HG03521 (cell line): Measurements from ENCODE around the gene CHST8.
"Not testable (repeated sequence)": the region's sequence is repeated elsewhere in the genome, so short reads cannot be mapped to it uniquely, and the experiment has no call there.

ENCODE experiments used
- ATAC-seq: cut with Tn5 transposase; IDR thresholded peaks from one replicate; pipeline ENCODE4 v1.9.1; 2021; ENCODE audit warnings: mild to moderate bottlenecking, moderate library complexity; ENCODE audit not compliant: unreplicated experiment

Gene CHST8, protein sequence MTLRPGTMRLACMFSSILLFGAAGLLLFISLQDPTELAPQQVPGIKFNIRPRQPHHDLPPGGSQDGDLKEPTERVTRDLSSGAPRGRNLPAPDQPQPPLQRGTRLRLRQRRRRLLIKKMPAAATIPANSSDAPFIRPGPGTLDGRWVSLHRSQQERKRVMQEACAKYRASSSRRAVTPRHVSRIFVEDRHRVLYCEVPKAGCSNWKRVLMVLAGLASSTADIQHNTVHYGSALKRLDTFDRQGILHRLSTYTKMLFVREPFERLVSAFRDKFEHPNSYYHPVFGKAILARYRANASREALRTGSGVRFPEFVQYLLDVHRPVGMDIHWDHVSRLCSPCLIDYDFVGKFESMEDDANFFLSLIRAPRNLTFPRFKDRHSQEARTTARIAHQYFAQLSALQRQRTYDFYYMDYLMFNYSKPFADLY

DNA sequence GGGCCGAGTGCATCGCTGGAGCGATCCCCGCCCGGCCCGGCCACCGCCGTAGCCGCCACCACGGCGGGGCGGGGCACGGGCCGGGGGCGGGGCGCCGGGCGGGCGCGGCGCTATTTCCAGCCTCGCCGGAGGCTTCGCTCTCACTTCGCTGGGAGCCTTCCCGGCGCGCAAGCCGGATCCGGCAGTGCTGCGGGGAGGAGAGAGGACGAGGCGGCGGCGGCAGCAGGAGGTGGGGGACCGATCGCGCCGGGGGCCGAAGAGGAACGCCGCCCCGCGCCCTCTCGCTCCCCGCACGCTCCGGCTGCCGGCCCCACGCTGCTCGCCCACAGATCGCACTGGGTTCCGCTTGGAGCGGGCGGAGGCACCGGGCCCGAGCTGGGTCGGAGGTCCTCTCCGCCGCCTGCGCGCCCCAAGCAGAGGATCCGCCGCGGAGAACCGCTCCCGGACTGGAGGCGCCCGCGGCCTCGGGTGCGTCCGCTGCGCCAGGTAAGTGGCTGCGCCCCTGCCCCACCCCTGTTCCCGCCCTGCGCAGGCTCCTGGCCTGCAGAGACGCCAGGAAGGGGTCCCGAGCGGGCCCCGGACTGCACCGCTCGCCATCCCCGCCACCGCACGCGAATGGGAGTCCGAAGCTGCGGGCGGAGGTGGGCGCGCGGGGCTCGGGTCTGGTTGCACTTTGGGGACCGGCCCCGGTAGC is at the start of gene CHST8:
CHST8 (plus strand) TSS at position 143 of the 694 bp plus-strand sequence. CDS start 67,309 bp downstream, outside the sequence.
- ATAC-seq: no peak

GRCh38 chr19:33572929-33573328 is 48.8 kb upstream of the CHST8 start:
- ATAC-seq: no peak

DNA sequence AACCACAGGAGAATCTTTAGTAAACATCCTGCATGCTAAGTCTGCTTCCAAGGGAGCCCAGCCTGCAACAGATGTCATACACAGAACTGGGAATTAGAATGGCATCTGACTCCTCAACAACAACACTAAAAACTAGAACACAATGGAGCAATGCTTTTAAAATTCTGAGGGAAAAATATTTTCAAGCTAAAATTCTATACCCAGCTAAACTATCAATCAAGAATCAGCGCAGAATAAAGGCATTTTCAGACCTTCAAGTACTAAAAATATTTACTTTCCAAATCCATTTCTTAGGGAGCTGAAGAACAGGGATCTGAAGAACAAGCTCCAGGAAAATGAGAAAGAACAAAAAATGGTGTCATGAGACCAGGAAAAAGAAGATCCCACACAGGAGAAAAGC is 46.9 kb upstream of the CHST8 start:
- no peak for ATAC-seq

DNA sequence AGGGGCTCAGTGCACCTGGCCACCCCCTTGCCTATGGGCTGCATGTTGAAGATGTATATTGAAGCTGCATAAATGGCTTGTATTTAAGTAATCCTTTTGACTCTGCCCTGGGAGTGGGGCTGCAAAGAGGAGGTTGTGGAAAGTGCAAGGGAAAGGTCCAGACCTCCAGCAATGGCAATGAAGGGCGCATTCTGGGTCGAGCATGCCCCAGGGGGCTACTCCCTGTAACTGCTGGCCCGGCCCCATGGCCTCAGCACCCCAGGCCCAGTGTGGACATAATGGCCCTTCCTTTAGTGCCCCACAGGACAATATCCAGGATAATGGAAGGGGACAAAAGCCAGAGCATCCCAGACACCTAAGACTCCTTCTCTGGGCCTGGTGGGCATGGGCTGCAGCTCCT is 43.1 kb upstream of the CHST8 start:
- ATAC-seq: no peak

DNA sequence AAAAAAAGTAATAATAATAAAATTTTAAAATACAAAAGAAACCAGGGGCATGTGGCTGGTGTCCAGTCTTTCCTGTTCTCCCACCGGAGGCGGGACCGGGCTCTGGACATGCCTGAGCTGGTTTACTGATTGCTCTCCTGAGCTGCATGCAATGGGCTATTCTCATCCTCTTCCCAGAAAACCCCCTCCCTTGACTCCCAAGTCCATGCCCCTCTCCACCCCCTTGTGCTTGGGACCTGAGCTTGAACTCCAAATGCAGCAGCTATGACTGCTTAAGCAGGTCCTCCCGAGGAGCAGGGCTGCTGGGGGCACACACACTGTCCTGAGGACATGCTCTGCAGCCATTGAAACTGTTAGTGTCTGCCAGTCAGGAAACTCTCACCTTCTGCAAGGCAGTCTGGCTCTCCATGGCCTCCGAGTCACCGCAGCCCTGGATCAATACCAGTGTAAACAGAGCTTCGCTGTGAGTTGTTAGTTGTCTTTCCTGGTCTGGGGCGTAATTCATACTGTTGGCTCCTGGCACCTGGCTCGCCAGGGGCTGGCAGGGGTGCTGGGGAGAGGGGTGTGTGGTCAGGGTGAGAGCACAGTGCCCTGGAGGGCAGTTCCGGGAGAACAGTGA is 41.6 kb upstream of the CHST8 start:
- ATAC-seq: no peak

DNA sequence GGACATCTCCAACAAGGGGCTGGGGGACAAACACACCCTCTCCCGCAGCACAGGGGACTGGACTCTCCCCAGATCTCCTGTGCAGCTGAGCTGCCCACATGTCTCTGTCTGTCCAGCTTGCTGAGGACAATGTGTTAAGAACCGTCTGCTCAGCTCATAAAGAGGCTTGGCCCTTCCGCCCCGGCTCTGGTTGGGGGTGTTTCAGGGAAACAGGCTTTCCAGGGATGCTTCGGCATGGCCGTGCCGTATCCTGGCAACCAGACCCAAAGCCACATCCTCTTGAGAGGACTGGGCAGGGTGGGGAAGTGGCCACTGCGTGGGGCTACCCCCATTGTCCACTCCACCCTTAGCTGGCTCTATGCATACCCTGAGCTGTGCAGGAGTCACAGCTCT is 41.1 kb upstream of the CHST8 start:
- no peak for ATAC-seq

DNA sequence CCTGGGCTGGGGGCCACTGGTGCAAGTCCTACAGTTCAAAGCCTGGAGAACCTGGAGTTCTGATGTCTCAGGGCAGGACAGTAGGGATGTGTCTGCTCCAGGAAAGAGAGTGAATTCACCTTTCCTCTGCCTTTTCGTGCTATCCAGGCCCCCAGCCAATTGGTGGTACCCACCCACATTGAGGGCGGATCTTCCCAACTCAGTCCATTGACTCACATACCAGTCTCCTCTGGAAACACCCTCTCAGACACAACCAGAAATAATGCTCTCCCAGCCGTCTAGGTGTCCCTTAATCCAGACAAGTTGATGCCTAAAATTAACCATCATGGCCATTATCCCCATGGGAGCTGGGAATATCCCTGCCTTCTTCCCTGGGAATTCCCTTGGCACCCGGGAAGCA is 38.8 kb upstream of the CHST8 start:
- ATAC-seq: no peak

DNA sequence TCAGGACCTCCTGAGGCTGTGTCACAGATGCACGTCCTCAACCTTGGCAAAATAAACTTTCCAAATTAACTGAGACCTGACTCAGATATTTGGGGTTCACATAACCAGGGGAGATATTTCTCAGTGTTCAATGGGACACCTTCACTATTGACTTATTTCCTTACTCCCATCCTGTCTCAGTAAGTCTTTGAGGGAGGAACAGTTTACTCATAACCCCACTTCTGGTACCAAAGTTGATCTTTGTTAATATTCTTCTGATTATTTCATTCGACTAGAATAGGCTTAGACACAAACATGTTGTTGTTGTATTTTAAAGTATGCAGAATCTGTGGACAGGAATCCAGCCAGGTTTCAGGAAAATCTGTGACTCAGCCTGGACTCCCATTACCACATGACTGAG is 34.6 kb upstream of the CHST8 start:
- no peak for ATAC-seq

- no peak for ATAC-seq
These were observed 31.5 kb upstream of the CHST8 start for GRCh38 chr19:33590224-33590623.

GRCh38 chr19:33595783-33596182 is 26.0 kb upstream of the CHST8 start:
- no peak for ATAC-seq

DNA sequence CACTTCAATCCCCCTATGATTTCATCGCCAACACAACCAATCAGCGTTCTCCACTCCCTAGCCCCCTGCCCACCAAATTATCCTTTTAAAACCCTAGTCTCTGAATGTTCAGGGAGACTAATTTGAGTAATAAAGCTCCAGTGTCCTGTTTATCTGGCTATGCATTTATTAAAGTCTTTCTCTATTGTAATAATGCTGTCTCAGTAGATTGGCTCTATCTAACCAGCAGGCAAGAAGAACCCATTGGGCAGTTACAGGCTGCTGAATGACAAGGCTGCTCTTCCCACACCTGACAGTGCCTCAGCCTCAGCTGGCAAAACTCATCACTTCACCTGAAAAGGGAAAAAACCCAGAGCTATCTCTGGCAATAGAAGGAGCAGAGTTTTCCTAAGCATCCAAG is 20.2 kb upstream of the CHST8 start:
- no peak for ATAC-seq

- no peak for ATAC-seq
These were observed 19.1 kb upstream of the CHST8 start for GRCh38 chr19:33602576-33603204.

DNA sequence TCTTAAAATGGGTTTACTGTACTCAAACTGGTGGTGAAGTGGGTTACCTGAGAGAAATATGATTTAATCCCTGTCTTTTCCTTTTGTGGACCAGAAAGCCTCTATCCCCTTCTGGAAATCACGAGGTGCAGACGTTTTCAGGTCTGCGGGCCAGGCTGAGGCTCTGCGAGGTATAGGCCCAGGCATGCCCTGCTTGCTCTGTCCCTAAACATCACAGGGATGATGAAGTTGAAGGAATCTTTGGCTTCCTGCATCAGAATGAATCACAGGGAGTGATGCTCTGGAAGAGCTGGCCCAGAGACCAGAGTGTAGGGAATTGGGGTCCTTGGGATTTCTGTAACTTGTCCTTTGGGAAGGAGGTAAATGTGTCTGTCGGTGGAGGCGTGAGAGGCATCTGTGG is 18.4 kb upstream of the CHST8 start:
- ATAC-seq: no peak

DNA sequence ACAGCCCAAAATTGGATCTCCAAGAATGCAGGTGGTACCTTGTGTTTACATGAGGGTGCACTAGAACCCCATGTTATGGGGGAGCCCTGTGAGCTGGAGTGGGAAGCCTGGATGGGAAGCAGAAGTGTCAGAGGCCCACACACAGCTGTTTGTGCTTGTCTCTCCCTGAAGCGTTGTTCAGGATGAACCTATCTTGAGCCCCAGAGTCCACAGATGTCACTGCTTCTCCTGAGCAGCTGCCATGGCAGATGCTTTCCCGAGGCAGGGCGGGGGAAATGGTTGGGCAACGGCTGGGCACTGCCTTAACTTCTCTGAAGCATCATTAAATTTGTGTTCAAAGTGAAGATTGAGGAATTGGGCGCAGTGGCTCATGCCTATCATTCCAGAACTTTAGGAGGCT is 17.1 kb upstream of the CHST8 start:
- no peak for ATAC-seq

- not testable (repeated sequence) for ATAC-seq
These were observed 15.9 kb upstream of the CHST8 start for GRCh38 chr19:33605803-33606295.

DNA sequence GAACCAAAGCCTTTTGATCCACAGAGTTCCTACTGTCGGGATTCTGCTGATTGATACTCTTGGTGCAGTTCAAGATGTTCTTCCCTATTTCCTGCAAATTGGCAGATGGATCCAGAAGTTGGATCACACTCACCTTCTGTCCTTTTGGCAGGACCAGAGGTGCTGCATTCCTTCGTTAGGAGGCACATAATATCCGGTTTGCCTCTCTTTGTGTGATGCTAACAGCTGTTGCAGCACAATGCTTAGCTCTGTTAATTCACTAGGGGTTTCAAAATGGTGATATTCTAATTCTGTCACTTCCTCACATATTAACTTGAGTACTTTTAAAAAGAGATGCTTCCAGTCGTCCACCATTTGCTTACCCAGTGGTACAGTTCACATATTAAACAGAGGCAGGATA is 15.2 kb upstream of the CHST8 start:
- ATAC-seq: no peak

GRCh38 chr19:33609353-33609752 is 12.4 kb upstream of the CHST8 start:
- ATAC-seq: no peak

GRCh38 chr19:33610588-33610987 is 11.2 kb upstream of the CHST8 start:
- ATAC-seq: no peak

DNA sequence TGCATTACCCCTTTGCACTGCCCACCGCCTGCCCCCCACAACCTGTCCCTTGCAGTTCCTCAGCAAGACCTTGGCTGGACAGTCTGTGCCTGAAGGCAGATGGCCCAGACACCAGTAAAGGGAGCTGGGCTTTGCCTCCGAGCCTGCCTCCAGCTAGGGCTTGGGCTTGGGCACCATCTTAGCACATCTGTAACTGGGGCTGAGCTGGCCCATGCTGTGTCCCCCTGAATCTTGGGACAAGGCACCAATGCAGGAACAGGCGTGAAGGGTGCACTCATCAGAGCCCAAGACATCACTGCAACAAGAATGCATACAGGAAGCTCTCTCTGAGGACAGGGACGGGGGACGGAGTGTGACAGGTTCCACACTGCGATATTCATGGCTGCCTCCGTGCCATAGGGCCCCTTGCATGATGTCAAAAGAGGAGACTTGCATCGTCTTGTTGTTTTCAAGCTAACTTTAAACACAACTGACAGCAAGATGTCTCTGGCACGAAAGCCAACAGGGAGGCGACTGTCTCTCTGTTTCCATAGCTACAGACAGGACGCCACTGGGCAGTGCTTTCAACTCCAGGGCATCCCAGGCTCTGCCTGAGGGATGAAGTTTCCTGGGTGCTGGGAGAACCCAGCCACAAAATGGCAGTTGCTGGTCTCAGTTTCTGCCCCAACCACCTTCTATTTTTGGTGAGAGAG is 8.7 kb upstream of the CHST8 start:
- ATAC-seq: no peak

DNA sequence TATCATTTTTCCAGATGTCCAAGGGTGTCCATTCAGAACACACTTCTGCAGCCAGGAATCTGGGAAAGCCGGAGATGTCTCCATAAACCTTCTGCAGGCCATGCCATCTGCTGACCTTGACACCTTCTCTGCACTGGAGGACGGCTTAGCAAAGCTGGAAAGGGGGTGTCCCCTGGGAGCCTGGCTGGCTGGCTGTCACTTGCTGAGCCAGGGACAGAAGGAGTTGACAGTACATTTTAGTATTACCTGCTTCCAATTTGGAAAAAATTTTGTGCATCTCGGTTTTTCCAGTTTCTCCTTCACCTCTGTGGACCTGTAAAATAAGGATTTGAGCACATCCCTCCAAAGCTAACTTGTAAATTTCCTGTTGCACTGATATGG is 8.1 kb upstream of the CHST8 start:
- ATAC-seq: no peak

GRCh38 chr19:33616346-33616745 is 5.4 kb upstream of the CHST8 start:
- ATAC-seq: no peak
